Lung (tissue), 12 donors: ENCODE results near the gene DYNLT1. TPM values are rescaled to one million over a fixed set of nuclear protein-coding genes. Genes with fewer than 3 reads are reported as not detected.
A peak's percentile ranks its signal among the peaks of the same experiment; 100 is the strongest.

Experiments
- ATAC-seq: fragments of 200-7000 bp; cut with Tn5 transposase; one replicate; pipeline ENCODE4 v1.9.1; 2020; ENCODE audit warnings: moderate number of reproducible peaks; ENCODE audit not compliant: insufficient read depth, low FRiP score
- DNase-seq, 3 donors: peaks; one replicate each; pipeline ENCODE4 v3.0.0-alpha.2; 2013 to 2017
- H3K27ac ChIP-seq, 2 donors: one replicate each; pipeline ENCODE4 v1.5.1; 2013; ENCODE audit warnings: mild to moderate bottlenecking in 2 of 2, moderate library complexity in 2 of 2, control low read depth in 1 of 2, inconsistent platforms in 1 of 2, low read depth in 1 of 2, low read length in 1 of 2
- H3K27me3 ChIP-seq, 3 donors: one replicate each; pipeline ENCODE4 v1.5.1; 2013; ENCODE audit warnings: low read length in 2 of 3; ENCODE audit not compliant: control insufficient read depth in 3 of 3, insufficient read depth in 3 of 3
- H3K36me3 ChIP-seq, 4 donors: one replicate each; pipeline ENCODE4 v1.5.1; 2013; ENCODE audit warnings: low read length in 4 of 4, mild to moderate bottlenecking in 1 of 4, moderate library complexity in 1 of 4; ENCODE audit not compliant: control insufficient read depth in 4 of 4, insufficient read depth in 4 of 4
- H3K4me1 ChIP-seq, 5 donors: one replicate each; pipeline ENCODE4 v1.5.1; 2013; ENCODE audit warnings: low read length in 5 of 5, mild to moderate bottlenecking in 2 of 5, moderate library complexity in 1 of 5; ENCODE audit not compliant: control insufficient read depth in 5 of 5, insufficient read depth in 5 of 5
- H3K4me3 ChIP-seq: one replicate; pipeline ENCODE4 v1.5.1; 2013; ENCODE audit warnings: mild to moderate bottlenecking, control low read depth, moderate library complexity
- H3K9ac ChIP-seq, 2 donors: one replicate each; pipeline ENCODE4 v1.5.1; 2013; ENCODE audit warnings: low read length in 2 of 2, control low read depth in 1 of 2; ENCODE audit not compliant: insufficient read depth in 1 of 2
- H3K9me3 ChIP-seq, 4 donors: one replicate each; pipeline ENCODE4 v1.5.1; 2013; ENCODE audit warnings: low read length in 3 of 4, mild to moderate bottlenecking in 1 of 4, moderate library complexity in 1 of 4; ENCODE audit not compliant: control insufficient read depth in 4 of 4, insufficient read depth in 3 of 4
- CTCF ChIP-seq: IDR thresholded peaks from 2 replicates; pipeline ENCODE4 v1.5.1; 2012; ENCODE audit warnings: mild to moderate bottlenecking; ENCODE audit errors: control extremely low read depth, extremely low read depth
- whole genome bisulfite sequencing, 2 donors: extraction: QIAGEN DNeasy Blood & Tissue Kit; methylation state at CpG; one replicate each; pipeline ENCODE4 v1.1.7; 2013; 5-methylcytosine and 5-hydroxymethylcytosine counted together
- polyA plus RNA-seq, 2 donors: library from polyadenylated mRNA; stranded (reverse); fragments of 200-250 nt; gene quantifications; one replicate each; pipeline ENCODE4 v1.2.1, GENCODE V29; 2013
- total RNA-seq, 2 donors: library from RNA; depleted of rRNA in 1 of 2; stranded (reverse); fragments of >200 nt in 1 of 2; gene quantifications; one replicate each; pipeline ENCODE4 v1.2.1, GENCODE V29; 2014 to 2021
- donor health status: control.
- donor health status: control.
- donor health status: Bipolar disorder and iron deficiency.
- donor health status: healthy.
- donor health status: DM: yes; HTN: yes; CAD: no.

The DYNLT1 gene
- total and polyA plus RNA-seq, 4 donors, result 83.4 to 268 (median 199) TPM

DNA sequence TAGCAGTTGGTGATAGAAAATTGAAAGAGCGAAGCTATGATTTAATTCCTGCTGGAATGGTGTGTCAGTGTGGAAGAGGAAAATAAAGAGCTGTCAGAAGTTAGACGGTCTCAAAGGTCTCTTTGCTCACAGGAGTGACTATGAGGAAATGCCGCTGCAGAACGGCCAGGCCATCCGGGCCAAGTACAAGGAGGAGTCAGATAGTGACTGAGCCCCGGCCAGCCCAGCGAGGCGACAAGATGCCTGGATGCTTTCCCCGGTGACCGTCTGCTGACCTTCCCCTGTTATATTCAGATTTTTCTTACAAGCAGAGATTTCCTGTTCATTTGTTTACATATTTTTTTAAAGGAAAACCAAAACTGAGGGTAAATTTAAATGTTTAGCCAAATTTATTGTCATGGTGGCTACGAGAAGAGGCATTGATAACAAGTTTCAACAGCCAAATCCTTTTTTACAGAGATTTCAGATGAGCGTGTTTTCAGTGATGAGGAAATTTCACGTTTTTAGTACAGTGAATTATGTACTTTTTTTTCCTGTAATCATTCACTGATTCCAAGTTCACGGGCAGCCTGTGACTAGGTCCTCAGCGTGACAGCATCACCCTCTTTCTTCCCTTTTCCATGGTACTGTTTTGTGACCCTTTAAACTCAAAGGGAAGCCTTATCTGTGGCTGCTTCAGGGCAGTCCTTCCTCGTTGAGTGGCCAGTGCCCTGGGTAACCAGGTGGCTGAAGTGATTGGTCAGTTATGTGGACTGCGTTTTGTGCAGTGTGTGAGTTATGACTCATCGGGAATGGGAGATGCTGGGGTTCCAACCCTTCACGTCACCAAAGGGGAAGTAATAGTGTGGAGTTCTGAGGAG, 12.6 kb downstream of the DYNLT1 start:
- Histone ChIP-seq H3K4me1 (peaks cover 0 to 23% (median 9%) of the 10 kb centered on the region in 5 donors), H3K9ac (peak overlapping the region in 1 of 2 donors; percentile 51), H3K27me3 (no peaks in the 10 kb centered on the region), H3K27ac (peak overlapping the region; percentile 67 to 79), H3K36me3 (peaks cover 10 to 41% (median 13%) of the 10 kb centered on the region in 4 donors), H3K4me3 (no peak overlapping the region), H3K9me3 (no peaks in the 10 kb centered on the region)
- ATAC-seq (peak; percentile 64), DNase-seq (peak; percentile 73 to 82 (median 74))
- no peak for TF ChIP-seq CTCF
- 42 to 61% methylated on average over 19 of the region's 19 CpGs for WGBS, 2 donors

- no peak overlapping the region for H3K9ac ChIP-seq
- H3K4me1 ChIP-seq, result peaks cover 0 to 23% (median 9%) of the 10 kb centered on the region in 5 donors
- H3K36me3 ChIP-seq, result peaks cover 6 to 44% (median 12%) of the 10 kb centered on the region in 4 donors
- DNase-seq (peak in 1 of 3 donors; percentile 20), ATAC-seq (no peak)
- no peaks in the 10 kb centered on the region for H3K9me3 ChIP-seq
- 67 to 87% methylated on average over 19 of the region's 19 CpGs for WGBS, 2 donors
- H3K27me3 ChIP-seq, result no peaks in the 10 kb centered on the region
- no peak overlapping the region for H3K4me3 ChIP-seq
- TF ChIP-seq CTCF, result no peak
- peak overlapping the region; percentile 67 to 78 for H3K27ac ChIP-seq
Observed at GRCh38 chr6:158630938-158631616, 13.5 kb downstream of the DYNLT1 start.

- Histone ChIP-seq H3K9ac (no peak overlapping the region), H3K27ac (no peak overlapping the region), H3K9me3 (no peaks in the 10 kb centered on the region), H3K4me1 (peaks cover 0 to 23% (median 9%) of the 10 kb centered on the region in 5 donors), H3K27me3 (no peaks in the 10 kb centered on the region), H3K36me3 (peaks cover 0 to 49% (median 12%) of the 10 kb centered on the region in 4 donors), H3K4me3 (no peak overlapping the region)
- ATAC-seq, result no peak
- DNase-seq, result no peak
- 89 to 90% methylated on average over 20 of the region's 20 CpGs for WGBS, 2 donors
- TF ChIP-seq CTCF, result no peak
Observed at GRCh38 chr6:158629367-158630221, 14.9 kb downstream of the DYNLT1 start.
